GM12874 (cell line): Measurements from ENCODE around the gene KIF5C.

Experiments
- TF ChIP-seq, protein P1 (sequence below): IDR thresholded peaks from 2 replicates; pipeline ENCODE4 v1.5.1; 2011; ENCODE audit warnings: low read depth, mild to moderate bottlenecking, control low read depth, low read length, moderate library complexity; ENCODE audit not compliant: insufficient read depth

Gene KIF5C

GRCh38 chr2:149021271-149021719, 146.3 kb downstream of the KIF5C start:
- TF ChIP-seq, protein P1, sequence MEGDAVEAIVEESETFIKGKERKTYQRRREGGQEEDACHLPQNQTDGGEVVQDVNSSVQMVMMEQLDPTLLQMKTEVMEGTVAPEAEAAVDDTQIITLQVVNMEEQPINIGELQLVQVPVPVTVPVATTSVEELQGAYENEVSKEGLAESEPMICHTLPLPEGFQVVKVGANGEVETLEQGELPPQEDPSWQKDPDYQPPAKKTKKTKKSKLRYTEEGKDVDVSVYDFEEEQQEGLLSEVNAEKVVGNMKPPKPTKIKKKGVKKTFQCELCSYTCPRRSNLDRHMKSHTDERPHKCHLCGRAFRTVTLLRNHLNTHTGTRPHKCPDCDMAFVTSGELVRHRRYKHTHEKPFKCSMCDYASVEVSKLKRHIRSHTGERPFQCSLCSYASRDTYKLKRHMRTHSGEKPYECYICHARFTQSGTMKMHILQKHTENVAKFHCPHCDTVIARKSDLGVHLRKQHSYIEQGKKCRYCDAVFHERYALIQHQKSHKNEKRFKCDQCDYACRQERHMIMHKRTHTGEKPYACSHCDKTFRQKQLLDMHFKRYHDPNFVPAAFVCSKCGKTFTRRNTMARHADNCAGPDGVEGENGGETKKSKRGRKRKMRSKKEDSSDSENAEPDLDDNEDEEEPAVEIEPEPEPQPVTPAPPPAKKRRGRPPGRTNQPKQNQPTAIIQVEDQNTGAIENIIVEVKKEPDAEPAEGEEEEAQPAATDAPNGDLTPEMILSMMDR, result no peak

GRCh38 chr2:149021761-149022160, 146.7 kb downstream of the KIF5C start:
- TF ChIP-seq, protein P1, result no peak

DNA sequence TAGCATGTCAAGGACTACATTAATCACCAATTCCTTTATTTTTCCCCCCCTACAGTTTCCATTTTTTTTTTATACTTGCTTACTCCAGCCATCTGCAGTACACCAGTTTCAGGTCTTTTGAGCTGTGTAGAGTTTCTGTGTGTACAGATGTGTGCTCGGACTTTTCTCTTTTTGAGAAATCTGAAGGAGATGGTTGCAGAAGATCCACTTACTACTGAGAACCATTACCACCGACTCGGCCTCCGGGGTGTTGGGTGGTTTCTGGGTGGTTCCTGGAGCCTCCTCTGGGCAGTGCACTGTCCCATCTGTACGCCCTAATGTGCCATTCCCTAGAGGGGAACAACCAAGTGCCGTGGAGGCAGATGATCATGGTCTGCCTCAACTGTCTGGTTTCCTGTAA, 148.1 kb downstream of the KIF5C start:
- TF ChIP-seq, protein P1, result no peak

DNA sequence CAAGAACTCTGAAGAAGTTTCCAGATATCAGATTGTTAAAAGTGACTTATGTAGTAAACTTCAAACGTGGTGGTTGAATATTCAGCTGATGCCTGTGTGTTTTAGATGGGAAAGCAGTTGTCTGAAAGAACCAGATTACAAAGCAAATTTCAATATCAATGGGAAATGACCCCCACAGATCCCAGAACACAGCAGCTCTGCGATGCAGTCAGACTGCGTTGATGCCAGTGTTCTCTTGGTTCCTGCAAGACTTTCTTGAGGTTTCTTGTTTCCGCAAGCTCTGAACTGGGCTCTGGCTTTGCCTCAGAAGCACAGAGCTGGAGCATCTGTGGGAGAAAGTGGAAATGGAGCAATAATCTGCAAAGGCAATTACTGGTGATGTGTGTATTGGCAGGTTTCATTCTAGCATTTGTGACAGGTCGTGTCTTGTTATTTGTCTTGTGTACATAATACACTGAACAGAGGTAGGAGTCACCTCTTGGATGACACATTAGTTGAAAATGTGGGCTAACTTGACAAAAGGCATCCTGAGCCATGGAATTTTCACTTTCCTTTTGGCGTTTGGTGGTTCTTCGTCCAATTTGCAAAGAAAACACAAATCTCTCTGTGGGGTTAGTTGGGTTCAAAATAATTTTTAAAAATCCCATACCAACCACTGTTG, 152.7 kb downstream of the KIF5C start:
- TF ChIP-seq, protein P1, result no peak

GRCh38 chr2:149028377-149028776, 153.3 kb downstream of the KIF5C start:
- TF ChIP-seq, protein P1, result no peak

DNA sequence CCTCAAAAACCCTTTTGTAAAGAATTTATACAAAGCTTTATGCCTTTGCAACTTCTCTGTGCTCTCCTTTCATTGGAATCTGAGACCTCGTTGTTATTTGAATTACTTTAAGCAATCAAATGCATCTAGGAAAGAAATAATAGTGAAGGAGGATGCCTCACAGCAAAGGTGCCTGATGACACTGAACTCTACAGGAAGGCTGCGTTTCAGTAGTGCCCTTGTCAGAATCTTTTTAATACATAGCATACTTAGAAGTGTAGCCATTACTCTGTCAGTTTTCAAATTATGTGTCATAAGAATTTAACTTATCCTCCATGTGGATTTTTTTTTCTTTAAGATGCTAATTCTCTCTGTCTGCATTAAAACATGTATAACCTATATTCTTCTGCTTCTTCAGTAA, 153.9 kb downstream of the KIF5C start:
- TF ChIP-seq, protein P1, result no peak

DNA sequence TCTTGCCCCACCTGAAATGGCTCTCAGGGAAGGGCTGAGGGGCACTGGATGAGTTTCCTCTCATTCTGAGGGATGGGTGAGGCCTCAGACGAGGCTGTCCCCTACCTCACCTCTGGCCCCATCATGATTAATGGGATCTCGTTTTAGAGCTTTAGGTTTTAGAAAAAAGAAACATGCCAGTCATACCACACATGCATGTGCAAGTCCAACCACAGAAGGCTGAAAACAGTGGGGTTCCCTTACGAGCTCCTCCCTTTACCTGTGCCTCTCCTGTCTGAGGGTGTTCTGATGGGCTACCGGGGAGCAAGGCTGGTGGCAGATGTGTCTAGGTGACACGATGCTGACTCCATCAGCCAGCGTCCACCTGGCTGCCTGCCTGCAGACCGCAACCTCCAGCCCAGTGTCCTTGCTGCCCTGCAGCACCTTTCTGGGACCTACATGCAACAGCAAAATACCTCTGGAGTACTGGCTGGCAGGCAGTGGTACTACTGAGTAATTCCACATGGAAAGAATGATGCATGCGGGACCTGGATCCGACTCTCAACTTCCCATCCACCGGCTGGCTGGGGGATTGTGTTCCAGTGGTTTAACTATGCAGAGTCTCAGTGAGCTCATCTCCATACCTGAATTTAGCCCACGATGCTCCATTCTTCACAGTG, 154.4 kb downstream of the KIF5C start:
- TF ChIP-seq, protein P1, result no peak
